ENCODE data around the gene CHPF.

CHPF gene

GRCh38 chr2:219525533-219526232 is 17.9 kb downstream of the CHPF start:
- TF ChIP-seq CTCF (IDR thresholded peaks at IDR 0.05; ENCODE audit: low read depth, low read length) = no peak
- no peak overlapping the region for H3K4me3 ChIP-seq (replicated peaks in 1 of 2; ENCODE audit: low read depth in 2 of 2, low read length in 2 of 2)
- peak in 1 of 2 donors; percentile 50 for DNase-seq (ENCODE audit: low read depth in 2 of 2)

- H3K4me3 ChIP-seq (replicated peaks in 1 of 2; ENCODE audit: low read depth in 2 of 2, low read length in 2 of 2) = no peak overlapping the region
- DNase-seq (ENCODE audit: low read depth in 2 of 2) = no peak
- TF ChIP-seq CTCF (IDR thresholded peaks at IDR 0.05; ENCODE audit: low read depth, low read length) = no peak
Measured at GRCh38 chr2:219524817-219525216, 18.8 kb downstream of the CHPF start.

- TF ChIP-seq CTCF (IDR thresholded peaks at IDR 0.05; ENCODE audit: low read depth, low read length) = no peak
- peak overlapping the region in 1 of 2 donors; percentile 18 for H3K4me3 ChIP-seq (replicated peaks in 1 of 2; ENCODE audit: low read depth in 2 of 2, low read length in 2 of 2)
- DNase-seq (ENCODE audit: low read depth in 2 of 2) = no peak
Measured at GRCh38 chr2:219523031-219523671, 20.5 kb downstream of the CHPF start.

- H3K4me3 ChIP-seq (replicated peaks in 1 of 2; ENCODE audit: low read depth in 2 of 2, low read length in 2 of 2) = peak overlapping the region in 1 of 2 donors; percentile 18
- TF ChIP-seq CTCF (IDR thresholded peaks at IDR 0.05; ENCODE audit: low read depth, low read length) = no peak
- DNase-seq (ENCODE audit: low read depth in 2 of 2) = peak; percentile 54 to 58
Measured at GRCh38 chr2:219522111-219523030, 21.2 kb downstream of the CHPF start.

GRCh38 chr2:219521066-219521880 is 22.3 kb downstream of the CHPF start:
- peak; percentile 36 to 61 for DNase-seq (ENCODE audit: low read depth in 2 of 2)
- H3K4me3 ChIP-seq (replicated peaks in 1 of 2; ENCODE audit: low read depth in 2 of 2, low read length in 2 of 2) = no peak overlapping the region
- peak; percentile 87 for TF ChIP-seq CTCF (IDR thresholded peaks at IDR 0.05; ENCODE audit: low read depth, low read length)

- TF ChIP-seq CTCF (IDR thresholded peaks at IDR 0.05; ENCODE audit: low read depth, low read length) = no peak
- H3K4me3 ChIP-seq (replicated peaks in 1 of 2; ENCODE audit: low read depth in 2 of 2, low read length in 2 of 2) = no peak overlapping the region
- DNase-seq (ENCODE audit: low read depth in 2 of 2) = no peak
Measured at GRCh38 chr2:219520079-219520478, 23.5 kb downstream of the CHPF start.
